SK-N-MC (cell line): ENCODE data around the gene OR8S1.

Source experiments
- EZH2 ChIP-seq: fragments of 200-600 bp; sonication (generic); IDR thresholded peaks from one replicate; pipeline ENCODE4 v1.6.1; 2017; ENCODE audit warnings: antibody characterized with exemption
- FOXP2 ChIP-seq: optimal IDR thresholded peaks from 2 replicates; pipeline ENCODE3; 2011; ENCODE audit warnings: mild to moderate bottlenecking, moderate library complexity; ENCODE audit not compliant: insufficient read depth; ENCODE audit errors: extremely low read length, control extremely low read depth
- POLR2AphosphoS5 ChIP-seq: IDR thresholded peaks from 2 replicates; pipeline ENCODE4 v1.6.1; 2012; ENCODE audit warnings: mild to moderate bottlenecking, low read depth, low read length, borderline replicate concordance

- TF ChIP-seq POLR2AphosphoS5 (no peak), EZH2 (no peak), FOXP2 (no peak)
These were observed 32.5 kb downstream of the OR8S1 start for GRCh38 chr12:48557919-48558318.
